ENCODE data around the gene ERC2. TPM values are rescaled to one million over a fixed set of nuclear protein-coding genes. Genes with fewer than 3 reads are reported as not detected.

Gene ERC2
- polyA plus RNA-seq, 3 donors: not detected

GRCh38 chr3:55860049-55860721 lies 608.1 kb downstream of the ERC2 start:
- DNase-seq: no peak
- Histone ChIP-seq H3K9me3 (replicated peaks in 1 of 2; ENCODE audit: control insufficient read depth in 1 of 2, insufficient read depth in 1 of 2, low read length in 2 of 2) (no peaks in the 10 kb centered on the region), H3K36me3 (replicated peaks in 1 of 2; ENCODE audit: control insufficient read depth in 1 of 2, insufficient read depth in 2 of 2, low read length in 2 of 2) (no peaks in the 10 kb centered on the region), H3K27me3 (ENCODE audit: control insufficient read depth in 2 of 2, insufficient read depth in 2 of 2, low read length in 2 of 2) (no peaks in the 10 kb centered on the region), H3K4me1 (ENCODE audit: control insufficient read depth in 1 of 2, insufficient read depth in 2 of 2, low read length in 2 of 2) (no peaks in the 10 kb centered on the region), H3K4me2 (replicated peaks; ENCODE audit: extremely low read depth, low read length, poor library complexity, severe bottlenecking) (no peak overlapping the region), H3K79me2 (ENCODE audit: insufficient read depth, low read length) (no peaks in the 10 kb centered on the region), H4K20me1 (ENCODE audit: insufficient read depth, low read length) (no peaks in the 10 kb centered on the region), H3K9ac (ENCODE audit: insufficient read depth, low read length, poor library complexity, severe bottlenecking) (no peak overlapping the region), H3K27ac (ENCODE audit: low read depth in 1 of 2, low read length in 2 of 2) (no peak overlapping the region), H2AFZ (ENCODE audit: insufficient read depth, low read depth, low read length, poor library complexity, severe bottlenecking) (no peak overlapping the region), H3K4me3 (replicated peaks in 1 of 3; ENCODE audit: low read depth in 2 of 3, low read length in 3 of 3) (no peak overlapping the region)
- H3K4me1 Mint-ChIP-seq: no peaks in the 10 kb centered on the region
- H3K9me3 Mint-ChIP-seq: peaks cover 0 to 1% (median 0%) of the 10 kb centered on the region in 7 donors
- H3K36me3 Mint-ChIP-seq: no peaks in the 10 kb centered on the region
- no peak overlapping the region for H3K4me3 Mint-ChIP-seq
- H3K27me3 Mint-ChIP-seq (ENCODE audit: low read depth in 3 of 3): peaks cover 0 to 1% (median 0%) of the 10 kb centered on the region in 3 donors
- TF ChIP-seq CTCF (IDR thresholded peaks at IDR 0.05): no peak
- 70% methylated on average over 2 of the region's 11 CpGs for WGBS (ENCODE audit: insufficient coverage)
- intact Hi-C loops (cut with micrococcal nuclease): no loop called here
- no peak overlapping the region for H3K27ac Mint-ChIP-seq

- Histone ChIP-seq H4K20me1 (ENCODE audit: insufficient read depth, low read length) (no peaks in the 10 kb centered on the region), H3K27me3 (ENCODE audit: control insufficient read depth in 2 of 2, insufficient read depth in 2 of 2, low read length in 2 of 2) (no peaks in the 10 kb centered on the region), H3K4me3 (replicated peaks in 1 of 3; ENCODE audit: low read depth in 2 of 3, low read length in 3 of 3) (no peak overlapping the region), H2AFZ (ENCODE audit: insufficient read depth, low read depth, low read length, poor library complexity, severe bottlenecking) (no peak overlapping the region), H3K27ac (ENCODE audit: low read depth in 1 of 2, low read length in 2 of 2) (no peak overlapping the region), H3K36me3 (replicated peaks in 1 of 2; ENCODE audit: control insufficient read depth in 1 of 2, insufficient read depth in 2 of 2, low read length in 2 of 2) (no peaks in the 10 kb centered on the region), H3K79me2 (ENCODE audit: insufficient read depth, low read length) (no peaks in the 10 kb centered on the region), H3K9ac (ENCODE audit: insufficient read depth, low read length, poor library complexity, severe bottlenecking) (no peak overlapping the region), H3K4me1 (ENCODE audit: control insufficient read depth in 1 of 2, insufficient read depth in 2 of 2, low read length in 2 of 2) (no peaks in the 10 kb centered on the region), H3K4me2 (replicated peaks; ENCODE audit: extremely low read depth, low read length, poor library complexity, severe bottlenecking) (no peak overlapping the region), H3K9me3 (replicated peaks in 1 of 2; ENCODE audit: control insufficient read depth in 1 of 2, insufficient read depth in 1 of 2, low read length in 2 of 2) (no peaks in the 10 kb centered on the region)
- no peak overlapping the region for H3K4me3 Mint-ChIP-seq
- TF ChIP-seq CTCF (IDR thresholded peaks at IDR 0.05): no peak
- intact Hi-C loops (cut with micrococcal nuclease): no loop called here
- 67% methylated on average over 1 of the region's 2 CpGs for WGBS (ENCODE audit: insufficient coverage)
- H3K9me3 Mint-ChIP-seq: peaks cover 0 to 2% (median 0%) of the 10 kb centered on the region in 7 donors
- no peak for DNase-seq
- H3K27me3 Mint-ChIP-seq (ENCODE audit: low read depth in 3 of 3): peaks cover 0 to 1% (median 0%) of the 10 kb centered on the region in 3 donors
- no peaks in the 10 kb centered on the region for H3K36me3 Mint-ChIP-seq
- no peaks in the 10 kb centered on the region for H3K4me1 Mint-ChIP-seq
- H3K27ac Mint-ChIP-seq: no peak overlapping the region
These were observed 609.0 kb downstream of the ERC2 start for GRCh38 chr3:55859305-55859704.

All from CD14-positive monocyte (primary cell).